Stimulated activated CD4-positive, alpha-beta T cell treated with anti-CD3 and anti-CD28 coated beads, Interleukin-15, amount 100 ng/mL, for 24 hours (primary cell): ENCODE measurements around the gene FOXK1.
"Not testable (repeated sequence)": the region's sequence is repeated elsewhere in the genome, so short reads cannot be mapped to it uniquely, and the experiment has no call there.

ENCODE experiments used
- DNase-seq: peaks from one replicate; pipeline ENCODE4 v3.0.0-alpha.2; 2020

The FOXK1 gene

DNA sequence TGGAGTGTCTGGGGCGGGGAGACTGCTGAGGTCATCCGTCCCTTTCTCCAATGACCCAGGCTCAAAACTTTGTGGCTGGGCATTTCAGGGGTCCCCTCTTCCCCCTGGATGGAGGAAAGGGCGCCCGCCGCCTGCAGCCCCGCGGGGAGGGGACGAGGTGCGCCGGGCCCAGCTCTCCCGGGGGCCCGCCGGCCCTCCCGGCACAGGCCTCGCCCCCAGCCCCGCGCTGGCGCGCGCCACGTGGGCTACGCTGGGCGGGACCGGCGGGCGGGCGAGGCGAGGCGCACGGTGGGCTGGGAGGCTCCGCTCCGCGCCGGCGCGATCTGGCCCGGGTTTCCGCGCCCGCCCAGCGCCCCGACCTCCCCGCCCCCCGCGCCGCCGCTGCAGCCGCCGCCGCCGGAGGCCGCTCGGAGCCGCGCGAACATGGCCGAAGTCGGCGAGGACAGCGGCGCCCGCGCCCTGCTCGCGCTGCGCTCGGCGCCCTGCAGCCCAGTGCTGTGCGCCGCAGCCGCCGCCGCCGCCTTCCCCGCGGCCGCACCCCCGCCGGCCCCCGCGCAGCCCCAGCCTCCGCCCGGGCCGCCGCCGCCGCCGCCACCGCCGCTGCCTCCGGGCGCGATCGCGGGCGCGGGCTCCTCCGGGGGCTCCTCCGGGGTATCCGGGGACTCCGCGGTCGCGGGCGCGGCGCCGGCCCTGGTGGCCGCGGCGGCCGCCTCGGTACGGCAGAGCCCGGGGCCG, at the start of gene FOXK1:
Gene FOXK1 (plus strand): TSS at position 410 of the 735 bp plus-strand sequence. CDS start 14 bp downstream, at position 424.
- peak; percentile 88 for DNase-seq

DNA sequence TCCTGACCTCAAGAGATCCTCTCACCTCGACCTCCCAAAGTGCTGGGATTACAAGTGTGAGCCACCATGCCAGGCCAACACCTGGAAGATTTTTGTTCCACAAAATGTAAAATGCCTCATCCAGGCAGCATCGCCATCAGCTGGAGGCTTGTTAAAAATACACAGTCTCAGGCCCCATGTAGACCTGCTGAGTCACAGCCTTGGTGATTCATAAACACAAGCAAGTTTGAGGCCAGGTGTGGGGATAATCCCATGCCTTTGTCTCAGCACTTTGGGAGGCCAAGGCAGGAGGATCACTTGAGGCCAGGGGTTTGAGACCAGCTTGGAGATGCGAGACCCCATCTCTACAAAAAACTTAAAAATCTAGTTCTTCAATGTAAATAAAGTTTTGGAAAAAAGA, 49.1 kb upstream of the FOXK1 start:
- DNase-seq, result peak; percentile 31

DNA sequence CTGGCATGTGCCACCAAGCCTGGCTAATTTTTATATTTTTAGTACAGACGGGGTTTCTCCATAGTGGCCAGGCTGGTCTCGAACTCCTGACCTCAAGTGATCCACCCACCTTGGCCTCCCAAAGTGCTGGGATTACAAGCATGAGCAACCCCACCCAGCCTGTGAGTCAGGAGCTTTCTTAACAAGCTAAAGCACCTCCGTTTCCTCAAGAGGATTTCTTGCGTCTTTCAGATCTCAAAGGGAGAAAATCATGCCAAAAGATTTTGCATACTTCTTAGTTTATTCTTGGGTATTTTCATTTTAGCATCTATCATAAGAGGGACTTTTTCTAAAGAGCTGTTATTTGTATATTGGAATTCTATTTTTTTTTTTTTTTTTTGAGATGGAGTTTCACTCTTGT, 47.9 kb upstream of the FOXK1 start:
- DNase-seq, result no peak

DNA sequence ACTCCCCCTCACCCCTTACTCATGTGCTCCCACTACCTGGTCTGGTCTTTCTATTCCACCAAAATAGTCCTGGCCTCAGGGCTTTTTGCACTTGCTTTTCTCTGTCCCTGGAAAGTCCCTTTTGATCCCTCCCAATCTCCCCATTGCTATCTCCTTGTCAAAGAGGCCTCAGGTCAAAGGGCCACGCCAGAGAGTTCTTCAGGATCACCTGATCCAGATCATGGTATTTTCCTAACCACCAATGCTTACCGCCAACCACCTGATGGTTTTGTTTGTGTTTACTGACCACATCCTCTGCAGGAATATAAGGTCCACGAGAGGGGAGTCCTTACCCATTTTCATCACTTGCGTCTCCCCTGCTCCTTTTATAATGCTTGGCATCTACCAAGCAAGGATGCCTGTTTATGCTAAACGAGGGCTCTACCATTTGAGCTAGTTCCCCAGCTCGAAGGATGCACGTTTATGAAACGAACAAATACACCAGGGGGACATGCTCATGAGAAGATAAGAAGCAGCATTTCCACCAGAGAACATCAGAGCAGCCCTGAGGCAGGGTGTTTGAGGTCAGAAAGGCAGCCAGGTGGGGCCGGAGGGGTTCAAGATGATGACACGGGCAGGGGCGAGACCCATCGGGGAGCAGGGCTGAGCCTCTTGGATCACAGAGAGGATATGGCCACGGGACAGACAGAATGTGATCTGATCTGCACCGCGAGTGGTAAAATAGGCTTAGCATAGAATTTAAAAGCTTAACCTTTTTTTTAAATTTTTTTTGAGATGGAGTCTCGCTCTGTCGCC, 43.1 kb upstream of the FOXK1 start:
- no peak for DNase-seq

- no peak for DNase-seq
Measured at GRCh38 chr7:4641091-4641666, 40.9 kb upstream of the FOXK1 start.

- DNase-seq, result peak; percentile 94
Measured at GRCh38 chr7:4641667-4642467, 40.2 kb upstream of the FOXK1 start.

DNA sequence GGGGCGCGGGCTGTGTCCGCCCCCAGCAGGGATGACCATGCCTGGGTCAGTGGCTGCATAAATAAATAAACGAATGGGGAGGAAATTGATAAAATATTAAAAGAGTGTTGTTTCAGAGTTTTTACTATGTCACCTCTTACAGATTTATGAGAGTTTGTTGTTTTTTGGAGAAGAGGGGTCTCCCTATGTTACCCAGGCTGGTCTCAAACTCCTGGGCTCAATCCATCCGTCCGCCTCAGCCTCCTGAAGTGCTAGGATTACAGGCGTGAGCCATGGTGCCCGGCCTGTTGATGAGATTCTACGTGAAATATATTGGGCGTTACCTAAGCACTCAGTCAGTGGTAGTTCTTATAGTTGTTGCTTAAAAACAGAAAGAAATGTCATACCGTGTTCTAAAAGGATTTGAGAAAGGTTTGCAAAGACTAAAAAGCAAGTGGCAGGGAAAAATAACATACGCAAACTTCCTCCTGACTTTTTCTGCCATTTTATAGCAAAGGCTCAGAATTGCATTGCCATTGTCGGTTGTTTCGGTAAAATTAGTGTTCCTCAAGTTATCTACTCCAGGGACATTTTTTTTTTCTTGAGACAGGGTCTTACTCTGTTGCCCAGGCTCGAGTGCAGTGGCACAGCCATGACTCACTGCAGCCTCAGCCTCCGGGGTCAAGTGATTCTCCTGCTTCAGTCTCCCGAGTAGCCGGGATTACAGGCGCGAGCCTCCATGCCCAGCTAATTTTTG, 39.5 kb upstream of the FOXK1 start:
- DNase-seq, result peak; percentile 19

GRCh38 chr7:4643204-4643471, 39.0 kb upstream of the FOXK1 start:
- DNase-seq, result not testable (repeated sequence)

- DNase-seq, result no peak
Measured at GRCh38 chr7:4645246-4645645, 36.8 kb upstream of the FOXK1 start.

- DNase-seq, result no peak
Measured at GRCh38 chr7:4648111-4648510, 34.0 kb upstream of the FOXK1 start.

GRCh38 chr7:4650433-4651047, 31.6 kb upstream of the FOXK1 start:
- DNase-seq, result no peak

GRCh38 chr7:4653771-4654170, 28.3 kb upstream of the FOXK1 start:
- DNase-seq, result no peak

DNA sequence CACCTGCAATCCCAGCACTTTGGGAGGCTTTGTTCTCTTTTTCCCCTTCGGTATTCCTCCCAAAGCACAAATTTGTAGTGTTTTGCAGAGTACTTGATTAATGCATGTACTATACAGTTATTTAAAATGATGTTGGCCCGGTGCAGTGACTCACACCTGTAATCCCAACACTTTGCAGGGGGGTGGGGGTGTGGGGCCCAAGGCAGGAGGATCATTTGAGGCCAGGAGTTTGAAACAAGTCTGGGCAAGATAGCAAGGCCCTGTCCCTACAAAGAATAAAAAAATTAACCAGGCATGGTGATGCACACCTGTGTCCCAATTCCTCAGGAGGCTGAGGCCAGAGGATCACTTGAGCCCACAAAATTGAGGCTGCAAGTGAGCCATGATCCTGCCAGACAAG, 26.8 kb upstream of the FOXK1 start:
- no peak for DNase-seq

- DNase-seq, result no peak
Measured at GRCh38 chr7:4655896-4656295, 26.2 kb upstream of the FOXK1 start.

GRCh38 chr7:4657640-4658417, 24.3 kb upstream of the FOXK1 start:
- DNase-seq, result no peak

- peak; percentile 21 for DNase-seq
Measured at GRCh38 chr7:4659551-4660286, 22.4 kb upstream of the FOXK1 start.

DNA sequence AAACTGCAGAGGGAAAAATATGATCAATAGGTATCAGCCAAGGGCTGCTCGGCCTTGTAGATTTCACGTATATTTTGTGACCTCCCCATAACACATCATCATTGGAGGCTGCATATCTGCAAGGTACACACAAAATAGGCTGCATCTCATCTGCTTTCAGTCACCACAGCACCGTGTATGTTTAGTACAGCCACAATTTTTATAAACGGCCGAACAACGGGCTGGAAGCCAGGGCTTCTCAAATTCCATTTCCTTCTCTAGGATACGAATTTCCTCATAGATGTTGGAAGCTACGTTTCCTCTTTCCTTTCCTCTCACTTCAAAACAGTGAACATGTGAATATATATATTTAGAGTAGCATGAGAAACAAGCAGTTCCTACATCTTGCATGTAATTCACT, 20.2 kb upstream of the FOXK1 start:
- no peak for DNase-seq

DNA sequence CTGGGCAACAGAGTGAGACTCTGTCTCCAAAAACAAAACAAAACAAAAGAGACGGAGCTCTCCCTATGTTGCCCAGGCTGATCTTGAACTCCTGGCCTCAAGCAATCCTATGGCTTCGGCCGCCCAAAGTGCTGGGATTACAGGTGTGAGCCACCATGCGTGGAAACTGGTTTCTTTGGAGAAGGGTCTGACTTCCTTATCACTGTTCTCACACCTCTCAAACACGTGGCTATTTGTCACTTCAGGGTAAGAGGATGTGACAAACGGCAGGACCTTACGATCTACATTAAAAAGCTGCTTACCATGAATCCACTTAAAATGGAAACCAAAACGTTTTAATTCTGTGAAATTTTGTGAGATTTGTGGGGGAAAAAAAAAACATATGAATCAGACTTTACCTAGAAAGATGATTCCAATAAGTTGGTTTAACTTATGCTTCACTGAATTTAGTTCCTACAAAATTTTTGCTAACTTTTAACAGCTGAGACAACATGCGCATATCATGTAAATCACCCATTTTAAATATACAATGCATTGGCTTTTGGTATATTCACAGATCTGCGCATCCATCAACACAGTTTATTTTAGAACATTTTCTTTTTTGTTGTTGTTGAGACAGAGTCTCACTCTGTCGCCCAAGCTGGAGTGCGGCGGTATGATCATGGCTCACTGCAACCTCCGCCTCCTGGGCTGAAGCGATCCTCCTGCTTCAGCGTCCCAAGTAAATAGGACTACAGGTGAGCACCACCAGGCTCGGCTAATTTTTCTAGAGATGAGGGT, 18.7 kb upstream of the FOXK1 start:
- DNase-seq, result no peak

DNA sequence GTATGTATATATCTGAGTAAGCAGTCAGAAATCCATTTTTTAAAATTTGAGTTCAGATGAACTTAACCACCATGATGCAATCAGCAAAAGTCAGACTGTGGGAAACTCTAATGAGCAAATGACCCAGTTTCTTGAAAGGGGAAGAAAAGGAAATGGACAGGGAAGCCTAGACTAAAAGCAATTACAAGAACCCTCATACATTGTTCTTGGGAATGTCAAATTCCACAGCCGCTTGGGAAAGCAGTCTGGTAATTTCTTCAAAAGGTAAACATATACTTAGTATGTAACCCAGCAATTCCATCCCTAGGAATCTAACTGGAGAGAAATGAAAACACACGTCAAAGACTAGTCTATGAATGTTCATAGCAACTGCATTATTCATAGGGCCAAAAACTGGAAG, 16.4 kb upstream of the FOXK1 start:
- no peak for DNase-seq
